K562 (cell line): ENCODE data around the gene NPNT. TPM values are rescaled to one million over a fixed set of nuclear protein-coding genes. Genes with fewer than 3 reads are reported as not detected.

ENCODE experiments used
- ATAC-seq: fragments of 200-7000 bp; cut with Tn5 transposase; 3 replicates; pipeline ENCODE4 v1.9.1; 2020; ENCODE audit warnings: moderate library complexity
- BruUV-seq: library from RNA; stranded (reverse); fragments of 400-500 nt; replicated peaks from 2 replicates; lab custom pipeline; 2021; lab: Mats Ljungman, UMichigan
- CTCF ChIA-PET: fragments of 300-600 bp; formaldehyde crosslinking; extraction: SDS; loops from one replicate; lab custom pipeline; 2021; ENCODE audit warnings: low intra/inter-chr PET ratio; lab: Yijun Ruan, JAX
- POLR2A ChIA-PET: fragments of 300-600, 350-650 bp; sonication (Branson Sonifier 250); formaldehyde crosslinking; extraction: SDS; loops from one replicate; lab custom pipeline; 2021; ENCODE audit warnings: antibody characterized with exemption, inconsistent platforms; lab: Yijun Ruan, JAX
- DNase-seq, 4 experiments: peaks; one replicate each; pipeline versions ENCODE4 v3.0.0 to v3.0.0-alpha.2; 2011 to 2018; ENCODE audit warnings: low spot score in 3 of 4, mixed read lengths in 3 of 4; ENCODE audit errors: extremely low read depth in 1 of 4
- FAIRE-seq: peaks from 2 replicates; lab custom pipeline; 2011; peaks lifted over from hg19 to GRCh38; lab: Jason Lieb, UNC
- H2AFZ ChIP-seq: 2 replicates; pipeline ENCODE4 v1.6.0; 2011; ENCODE audit warnings: low read depth, low read length, control low read depth, inconsistent platforms
- H3K27ac ChIP-seq: fragments of 200-600 bp; 3 replicates; pipeline ENCODE4 v1.8.0; 2011; ENCODE audit warnings: low read depth, mild to moderate bottlenecking, control low read depth, inconsistent platforms, low read length, moderate library complexity, mixed read lengths; ENCODE audit errors: extremely low read depth
- H3K27me3 ChIP-seq, 2 experiments: fragments of 300-600 bp in 1 of 2; 2 replicates in 1 of 2; 3 replicates in 1 of 2; pipeline versions ENCODE4 v1.6.0 to v1.8.0; 2011; ENCODE audit warnings: inconsistent platforms in 2 of 2, low read length in 2 of 2, mild to moderate bottlenecking in 1 of 2, mixed read lengths in 1 of 2, moderate library complexity in 1 of 2; ENCODE audit not compliant: control insufficient read depth in 2 of 2, insufficient read depth in 2 of 2
- H3K36me3 ChIP-seq: fragments of 300-600 bp; 3 replicates; pipeline ENCODE4 v1.8.0; 2011; ENCODE audit warnings: mild to moderate bottlenecking, low read length, inconsistent platforms; ENCODE audit not compliant: control insufficient read depth, insufficient read depth
- H3K4me1 ChIP-seq, 2 experiments: fragments of 200-600 bp in 1 of 2; replicated peaks in 1 of 2; 2 replicates in 1 of 2; 3 replicates in 1 of 2; pipeline versions ENCODE4 v1.5.1 to v1.8.0; 2011; ENCODE audit warnings: inconsistent platforms in 2 of 2, low read length in 2 of 2, mild to moderate bottlenecking in 1 of 2, mixed read lengths in 1 of 2, moderate library complexity in 1 of 2; ENCODE audit not compliant: control insufficient read depth in 2 of 2, insufficient read depth in 2 of 2
- H3K4me2 ChIP-seq: 2 replicates; pipeline ENCODE4 v1.6.1; 2011; ENCODE audit warnings: low read length, control low read depth, inconsistent platforms, mixed read lengths; ENCODE audit not compliant: insufficient read depth
- H3K4me3 ChIP-seq: fragments of 200-600 bp; sonication (generic), shearing (Covaris generic); 2 replicates; pipeline ENCODE4 v1.5.1; 2016; ENCODE audit warnings: control low read depth, inconsistent platforms
- H3K79me2 ChIP-seq: fragments of 200-600 bp; 3 replicates; pipeline ENCODE4 v1.8.0; 2011; ENCODE audit warnings: low read length, inconsistent platforms; ENCODE audit not compliant: control insufficient read depth, insufficient read depth
- H3K9ac ChIP-seq, 2 experiments: 2 replicates each; pipeline versions ENCODE4 v1.6.0 to v1.6.1; 2011; ENCODE audit warnings: low read depth in 2 of 2, low read length in 2 of 2, control low read depth in 1 of 2, inconsistent platforms in 1 of 2, mild to moderate bottlenecking in 1 of 2, mixed read lengths in 1 of 2; ENCODE audit not compliant: insufficient read depth in 1 of 2
- H3K9me1 ChIP-seq: one replicate; pipeline ENCODE4 v1.6.0; 2011; ENCODE audit warnings: inconsistent platforms, mild to moderate bottlenecking, low read length, moderate library complexity; ENCODE audit not compliant: control insufficient read depth, insufficient read depth
- H3K9me3 ChIP-seq: replicated peaks from 2 replicates; pipeline ENCODE4 v1.5.1; 2011; ENCODE audit warnings: low read depth, low read length, inconsistent platforms; ENCODE audit not compliant: control insufficient read depth, insufficient read depth
- H4K20me1 ChIP-seq: replicated peaks from 2 replicates; pipeline ENCODE4 v1.6.1; 2011; ENCODE audit warnings: low read length, inconsistent platforms, mixed read lengths; ENCODE audit not compliant: control insufficient read depth, insufficient read depth
- AFF1 ChIP-seq, 2 experiments: fragments of 450-650 bp; IDR thresholded peaks; 2 replicates each; pipeline ENCODE4 v1.6.1; 2018; ENCODE audit warnings: mild to moderate bottlenecking in 2 of 2, low read depth in 1 of 2; ENCODE audit not compliant: partially characterized antibody in 2 of 2
- ETV6 ChIP-seq, 3 experiments: fragments of 150-350 bp in 1 of 3; sonication (generic) in 1 of 3; formaldehyde crosslinking in 1 of 3; IDR thresholded peaks; 2 replicates each; pipeline versions ENCODE4 v1.6.1 to v1.8.0; 2014 to 2022; ENCODE audit warnings: borderline replicate concordance in 2 of 3, low read depth in 2 of 3, antibody characterized with exemption in 1 of 3, low read length in 1 of 3, mild to moderate bottlenecking in 1 of 3, missing genetic modification reagents in 1 of 3
- HCFC1 ChIP-seq: IDR thresholded peaks from 2 replicates; pipeline ENCODE4 v1.6.1; 2012; ENCODE audit warnings: low read depth, low read length, improper control_type of control experiment
- ZBTB11 ChIP-seq, 3 experiments: fragments of 200-800 bp in 1 of 3; fragments of 250-450 bp in 1 of 3; fragments of 450-650 bp in 1 of 3; sonication (Bioruptor Pico) in 1 of 3; sonication (Bioruptor generic) in 1 of 3; formaldehyde crosslinking in 1 of 3; IDR thresholded peaks; 2 replicates each; pipeline versions ENCODE4 v1.6.1 to v1.8.0; 2016 to 2022; ENCODE audit warnings: mild to moderate bottlenecking in 2 of 3, missing genetic modification characterization in 2 of 3, missing compliant biosample characterization in 1 of 3, moderate library complexity in 1 of 3
- ZEB2 ChIP-seq: fragments of 450-650 bp; IDR thresholded peaks from 2 replicates; pipeline ENCODE4 v1.6.1; 2016
- ZNF449 ChIP-seq: fragments of 250-450 bp; sonication (Bioruptor Pico); IDR thresholded peaks from 2 replicates; pipeline ENCODE4 v1.8.0; 2022; ENCODE audit warnings: moderate library complexity, mild to moderate bottlenecking, inconsistent platforms
- WGBS: fragments of 100-300 bp; shearing (Covaris generic); methylation state at CpG from one replicate; pipeline ENCODE4 v1.1.6; 2016; ENCODE audit warnings: low coverage, mixed read lengths; ENCODE audit not compliant: insufficient coverage; ENCODE audit errors: missing lambda C conversion rate; 5-methylcytosine and 5-hydroxymethylcytosine counted together
- in situ Hi-C: fragments of 300-500 bp; cut with MboI; formaldehyde crosslinking; loops from 4 replicates; pipeline ENCODE4 v1.15.0; 2018; ENCODE audit warnings: inconsistent platforms, mixed read lengths
- intact Hi-C: fragments of 100-400 bp; cut with micrococcal nuclease; formaldehyde crosslinking; loops from 2 replicates; pipeline ENCODE4 v1.14.2; 2022
- polyA plus RNA-seq, 8 experiments: library from polyadenylated mRNA; depleted of rRNA in 4 of 8; stranded (reverse) in 5 of 8; unstranded in 3 of 8; fragments of >200 nt; fragmentation: Nextera tagmentation in 2 of 8; fragmentation: Illumina TruSeq in 1 of 8; extraction: Ambion mirVana in 2 of 8; extraction: Trizol in 1 of 8; gene quantifications; 2 replicates each; pipeline versions ENCODE4 v1.2.1 to v1.2.3, GENCODE V29; 2011 to 2014; ENCODE audit warnings: inconsistent platforms in 1 of 8, missing spikeins in 1 of 8
- total RNA-seq, 7 experiments: library from RNA; depleted of rRNA in 6 of 7; stranded (reverse); fragments of >200 nt in 6 of 7; fragmentation: Illumina TruSeq in 2 of 7; extraction: Trizol in 2 of 7; gene quantifications; 2 replicates each; pipeline versions ENCODE4 v1.2.1 to v1.2.3, GENCODE V29; 2011 to 2021; ENCODE audit warnings: low replicate concordance in 1 of 7

The NPNT gene
- total and polyA plus RNA-seq, 9 of the 15 experiments (the other 6 are each of a cell fraction or from before 2014, with no cell fraction given) = 0.22 TPM; not detected in 8

- Histone ChIP-seq H3K36me3 (no peaks in the 10 kb centered on the region), H3K79me2 (no peaks in the 10 kb centered on the region), H3K9ac (no peak overlapping the region), H3K4me3 (no peak overlapping the region), H2AFZ (no peak overlapping the region), H3K9me1 (no peaks in the 10 kb centered on the region), H3K27ac (no peak overlapping the region), H3K9me3 (no peaks in the 10 kb centered on the region), H3K4me1 (no peaks in the 10 kb centered on the region), H3K27me3 (no peaks in the 10 kb centered on the region), H3K4me2 (no peak overlapping the region), H4K20me1 (no peaks in the 10 kb centered on the region)
- ChIA-PET POLR2A (no interaction called here), CTCF (no interaction called here)
- in situ Hi-C loops (no loop called here), intact Hi-C loops (no loop called here)
- WGBS = 0% methylated on average over 1 of the region's 2 CpGs
- DNase-seq (no peak), ATAC-seq (no peak), FAIRE-seq (no peak)
- no TSS peak for BruUV-seq
- TF ChIP-seq AFF1 (IDR thresholded peaks at IDR 0.05; ENCODE audit: low read depth in 1 of 2, partially characterized antibody in 2 of 2) (no peak), ETV6 (IDR thresholded peaks at IDR 0.05; ENCODE audit: borderline replicate concordance in 1 of 2, low read depth in 2 of 2, low read length in 1 of 2) (no peak), ETV6 (CRISPR knock-in tag; IDR thresholded peaks at IDR 0.05; ENCODE audit: borderline replicate concordance) (no peak), ZNF449 (no peak), ZEB2 (no peak), ZBTB11 (CRISPR knock-in tag; IDR thresholded peaks at IDR 0.05) (no peak), HCFC1 (no peak)
Observed at GRCh38 chr4:105878668-105879067, 16.6 kb upstream of the NPNT start.
